GM03348 (cell line): Measurements from ENCODE around the gene SCT.
"Not testable (repeated sequence)": the region's sequence is repeated elsewhere in the genome, so short reads cannot be mapped to it uniquely, and the experiment has no call there.

Source experiments
- DNase-seq: peaks from one replicate; pipeline ENCODE4 v3.0.0; 2012; ENCODE audit warnings: low spot score

SCT gene

GRCh38 chr11:626475-627307, at the start of gene SCT:
SCT (minus strand) TSS chr11:627181; CDS start chr11:627143, 38 bp downstream.
- DNase-seq: no peak

- no peak for DNase-seq
These were observed 47.4 kb upstream of the SCT start for GRCh38 chr11:674406-674805.

GRCh38 chr11:673866-674265, 46.9 kb upstream of the SCT start:
- no peak for DNase-seq

- peak; percentile 88 for DNase-seq
These were observed 38.8 kb upstream of the SCT start for GRCh38 chr11:665704-666281.

- no peak for DNase-seq
These were observed 38.2 kb upstream of the SCT start for GRCh38 chr11:665062-665703.

- DNase-seq: peak; percentile 87
These were observed 35.8 kb upstream of the SCT start for GRCh38 chr11:662689-663274.

GRCh38 chr11:660681-661444, 33.9 kb upstream of the SCT start:
- no peak for DNase-seq

GRCh38 chr11:660281-660680, 33.3 kb upstream of the SCT start:
- DNase-seq: no peak

- DNase-seq: no peak
These were observed 32.6 kb upstream of the SCT start for GRCh38 chr11:659532-660085.

- DNase-seq: no peak
These were observed 30.7 kb upstream of the SCT start for GRCh38 chr11:657691-658126.

- no peak for DNase-seq
These were observed 29.9 kb upstream of the SCT start for GRCh38 chr11:656866-657265.

- no peak for DNase-seq
These were observed 29.4 kb upstream of the SCT start for GRCh38 chr11:656426-656825.

GRCh38 chr11:655036-655726, 28.2 kb upstream of the SCT start:
- DNase-seq: no peak

- DNase-seq: not testable (repeated sequence)
These were observed 27.5 kb upstream of the SCT start for GRCh38 chr11:654444-654843.

- DNase-seq: no peak
These were observed 26.9 kb upstream of the SCT start for GRCh38 chr11:653837-654236.

- DNase-seq: not testable (repeated sequence)
These were observed 26.2 kb upstream of the SCT start for GRCh38 chr11:653136-653535.

- DNase-seq: no peak
These were observed 23.5 kb upstream of the SCT start for GRCh38 chr11:650482-650881.

- DNase-seq: not testable (repeated sequence)
These were observed 20.7 kb upstream of the SCT start for GRCh38 chr11:647672-648158.

GRCh38 chr11:646214-646613, 19.2 kb upstream of the SCT start:
- no peak for DNase-seq

GRCh38 chr11:645536-645935, 18.6 kb upstream of the SCT start:
- DNase-seq: no peak
